Thoracic aorta (tissue), 2 donors: ENCODE data around the gene SLC1A7. TPM values are rescaled to one million over a fixed set of nuclear protein-coding genes. Genes with fewer than 3 reads are reported as not detected.

Experiments
- ATAC-seq: fragments of 150-250 bp; one replicate; pipeline ENCODE4 v1.8.0; 2017; ENCODE audit warnings: low read depth; ENCODE audit not compliant: insufficient number of reproducible peaks, low FRiP score
- DNase-seq: peaks from one replicate; pipeline ENCODE4 v3.0.0-alpha.2; 2020; ENCODE audit warnings: low spot score
- H3K27ac ChIP-seq, 2 donors: fragments of 200-600 bp; sonication (generic); 1 replicate in 1 of 2; 2 replicates in 1 of 2; pipeline ENCODE4 v1.5.1; 2016; ENCODE audit warnings: mild to moderate bottlenecking in 2 of 2, moderate library complexity in 2 of 2
- H3K27me3 ChIP-seq: fragments of 200-600 bp; sonication (generic); replicated peaks from 2 replicates; pipeline ENCODE4 v1.6.0; 2016; ENCODE audit warnings: mild to moderate bottlenecking; ENCODE audit not compliant: insufficient read depth
- H3K36me3 ChIP-seq: fragments of 200-600 bp; sonication (generic); one replicate; pipeline ENCODE4 v1.5.1; 2016
- H3K4me1 ChIP-seq, 2 donors: fragments of 200-600 bp; sonication (generic); 1 replicate in 1 of 2; 2 replicates in 1 of 2; pipeline versions ENCODE4 v1.5.1 to v1.6.0; 2016; ENCODE audit warnings: low read depth in 2 of 2, mild to moderate bottlenecking in 1 of 2; ENCODE audit not compliant: control insufficient read depth in 1 of 2
- H3K4me3 ChIP-seq: fragments of 200-600 bp; sonication (generic); 2 replicates; pipeline ENCODE4 v1.5.1; 2016; ENCODE audit warnings: mild to moderate bottlenecking
- H3K9me3 ChIP-seq: fragments of 200-600 bp; sonication (generic); 2 replicates; pipeline ENCODE4 v1.5.1; 2016
- CTCF ChIP-seq: fragments of 200-600 bp; sonication (generic); IDR thresholded peaks from one replicate; pipeline ENCODE4 v1.5.1; 2019; ENCODE audit warnings: antibody characterized with exemption
- total RNA-seq, 2 donors: library from RNA; depleted of rRNA; stranded (reverse); fragments of >200 nt; gene quantifications; one replicate each; pipeline versions ENCODE4 v1.1.0 to v1.2.3, GENCODE V29; 2016

Gene SLC1A7
- total RNA-seq, 2 donors from 2014 or later, result 0.42 to 3.0 TPM

DNA sequence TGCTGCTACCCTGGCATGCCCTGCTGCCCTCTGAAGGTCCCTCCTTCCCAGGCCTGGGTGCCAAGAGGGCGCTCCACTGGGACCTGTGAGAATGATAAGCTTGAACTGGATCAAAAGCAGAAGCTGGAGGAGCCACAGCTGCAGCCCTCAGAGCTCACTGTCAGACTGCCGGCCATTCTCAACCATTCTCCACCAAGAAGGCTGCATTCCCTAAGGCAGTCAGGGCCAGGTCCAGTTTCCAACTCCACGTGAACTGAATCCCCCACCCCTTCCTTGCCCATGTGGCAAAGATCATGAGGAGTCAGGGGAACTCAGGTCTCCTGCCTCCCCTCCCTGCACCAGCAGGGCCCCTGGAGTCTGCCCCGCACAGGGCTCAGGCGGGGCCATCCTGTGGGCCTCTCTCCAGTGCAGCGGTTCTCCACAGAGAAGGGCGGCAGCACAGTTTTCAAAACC, 19.5 kb downstream of the SLC1A7 start:
- H3K27ac ChIP-seq, result peak overlapping the region; percentile 68 to 78
- ATAC-seq, result no peak
- TF ChIP-seq CTCF, result no peak

GRCh38 chr1:53122201-53122885, 20.1 kb downstream of the SLC1A7 start:
- H3K4me1 ChIP-seq, result peaks cover 14 to 51% of the 10 kb centered on the region in 2 donors
- no peak for TF ChIP-seq CTCF
- no peaks in the 10 kb centered on the region for H3K36me3 ChIP-seq
- ATAC-seq (peak; percentile 38), DNase-seq (no peak)
- no peaks in the 10 kb centered on the region for H3K9me3 ChIP-seq
- H3K4me3 ChIP-seq, result no peak overlapping the region
- peak overlapping the region; percentile 68 to 78 for H3K27ac ChIP-seq
- H3K27me3 ChIP-seq, result no peaks in the 10 kb centered on the region

More for the DNA sequence above, 19.5 kb downstream of the SLC1A7 start:
- no peak for DNase-seq
- Histone ChIP-seq H3K36me3 (no peaks in the 10 kb centered on the region), H3K4me1 (peaks cover 14 to 51% of the 10 kb centered on the region in 2 donors), H3K4me3 (no peak overlapping the region), H3K27me3 (no peaks in the 10 kb centered on the region), H3K9me3 (no peaks in the 10 kb centered on the region)

GRCh38 chr1:53121319-53122172, 20.9 kb downstream of the SLC1A7 start:
- Histone ChIP-seq H3K27me3 (no peaks in the 10 kb centered on the region), H3K4me1 (peaks cover 14 to 51% of the 10 kb centered on the region in 2 donors), H3K27ac (peak overlapping the region in 1 of 2 donors; percentile 68), H3K36me3 (no peaks in the 10 kb centered on the region), H3K4me3 (no peak overlapping the region), H3K9me3 (no peaks in the 10 kb centered on the region)
- DNase-seq (no peak), ATAC-seq (no peak)
- no peak for TF ChIP-seq CTCF

DNA sequence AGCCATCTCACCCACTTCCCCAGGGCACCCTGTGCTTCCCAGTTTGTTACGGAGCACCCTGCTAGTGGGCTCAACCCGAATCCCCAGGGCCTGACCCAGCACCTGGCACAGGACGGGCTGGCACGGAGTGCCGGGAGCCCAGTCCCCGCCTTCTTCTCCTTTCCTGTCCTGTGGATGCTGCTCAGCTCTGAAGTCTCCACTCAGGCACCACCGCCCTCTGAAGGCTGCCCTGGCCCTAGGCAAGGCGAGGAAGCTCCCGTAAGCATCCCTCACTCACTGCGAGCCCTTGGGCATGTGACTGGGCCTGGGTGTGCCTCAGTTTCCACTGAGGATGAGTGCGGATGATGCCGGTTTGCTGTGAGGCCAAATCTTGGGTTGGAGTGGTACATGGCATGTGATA, 21.8 kb downstream of the SLC1A7 start:
- Histone ChIP-seq H3K4me1 (peaks cover 14 to 55% of the 10 kb centered on the region in 2 donors), H3K4me3 (no peak overlapping the region), H3K27me3 (no peaks in the 10 kb centered on the region), H3K36me3 (no peaks in the 10 kb centered on the region), H3K27ac (no peak overlapping the region), H3K9me3 (no peaks in the 10 kb centered on the region)
- TF ChIP-seq CTCF, result no peak
- DNase-seq, result no peak
- no peak for ATAC-seq

DNA sequence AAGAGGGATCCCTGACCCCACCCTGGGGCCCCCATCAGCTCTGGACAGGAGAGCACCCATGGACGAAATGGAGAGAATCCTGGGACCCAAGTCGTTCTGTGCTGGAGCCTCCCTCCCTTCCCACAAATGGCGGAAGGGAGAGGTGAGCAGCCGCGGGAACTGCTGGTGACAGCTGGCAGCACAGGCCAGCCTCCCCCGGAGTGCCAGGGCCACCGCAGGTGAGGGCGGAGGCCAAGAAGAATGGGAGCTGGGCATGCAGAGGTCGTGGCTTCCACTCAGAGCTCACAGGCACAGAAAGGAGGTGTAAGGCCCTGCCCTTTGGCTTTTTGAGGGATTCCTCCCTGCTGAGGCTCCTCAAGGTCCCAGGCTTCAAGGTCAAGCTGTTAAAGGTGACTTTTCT, 24.6 kb downstream of the SLC1A7 start:
- Histone ChIP-seq H3K36me3 (no peaks in the 10 kb centered on the region), H3K27me3 (no peaks in the 10 kb centered on the region), H3K4me1 (peaks cover 7 to 38% of the 10 kb centered on the region in 2 donors), H3K9me3 (no peaks in the 10 kb centered on the region), H3K27ac (no peak overlapping the region), H3K4me3 (no peak overlapping the region)
- no peak for TF ChIP-seq CTCF
- no peak for ATAC-seq
- DNase-seq, result no peak
